HG03025 (cell line): ENCODE data around the gene SPSB1.

Source experiments
- ATAC-seq: cut with Tn5 transposase; IDR thresholded peaks from one replicate; pipeline ENCODE4 v1.9.1; 2021; ENCODE audit warnings: mild to moderate bottlenecking, moderate library complexity; ENCODE audit not compliant: unreplicated experiment, low FRiP score

Gene SPSB1

GRCh38 chr1:9317072-9317471 lies 24.4 kb downstream of the SPSB1 start:
- no peak for ATAC-seq

- ATAC-seq, result no peak
These were observed 25.1 kb downstream of the SPSB1 start for GRCh38 chr1:9317591-9318417.

- no peak for ATAC-seq
These were observed 26.6 kb downstream of the SPSB1 start for GRCh38 chr1:9319208-9319788.

- ATAC-seq, result no peak
These were observed 27.3 kb downstream of the SPSB1 start for GRCh38 chr1:9319789-9320519.

GRCh38 chr1:9320520-9321479 lies 28.1 kb downstream of the SPSB1 start:
- no peak for ATAC-seq

GRCh38 chr1:9321480-9321849 lies 28.8 kb downstream of the SPSB1 start:
- ATAC-seq, result no peak

- no peak for ATAC-seq
These were observed 29.4 kb downstream of the SPSB1 start for GRCh38 chr1:9321986-9322660.

GRCh38 chr1:9322661-9323244 lies 30.1 kb downstream of the SPSB1 start:
- no peak for ATAC-seq

GRCh38 chr1:9324246-9325096 lies 31.8 kb downstream of the SPSB1 start:
- no peak for ATAC-seq

- no peak for ATAC-seq
These were observed 33.9 kb downstream of the SPSB1 start for GRCh38 chr1:9326596-9326995.

- no peak for ATAC-seq
These were observed 35.5 kb downstream of the SPSB1 start for GRCh38 chr1:9328201-9328600.

GRCh38 chr1:9328715-9329114 lies 36.0 kb downstream of the SPSB1 start:
- no peak for ATAC-seq

GRCh38 chr1:9331016-9331415 lies 38.3 kb downstream of the SPSB1 start:
- no peak for ATAC-seq

- no peak for ATAC-seq
These were observed 39.1 kb downstream of the SPSB1 start for GRCh38 chr1:9331558-9332346.

- no peak for ATAC-seq
These were observed 39.9 kb downstream of the SPSB1 start for GRCh38 chr1:9332513-9333143.

GRCh38 chr1:9338397-9339246 lies 45.9 kb downstream of the SPSB1 start:
- ATAC-seq, result no peak
